GM12875 (cell line): Measurements from ENCODE around the gene TNXB.

ENCODE experiments used
- H3K4me3 ChIP-seq: one replicate; pipeline ENCODE4 v1.5.1; 2011; ENCODE audit warnings: low read depth, low read length, control low read depth
- CTCF ChIP-seq: IDR thresholded peaks from 2 replicates; pipeline ENCODE4 v1.5.1; 2011; ENCODE audit warnings: low read depth, mild to moderate bottlenecking, control low read depth, inconsistent platforms, low read length, moderate library complexity, borderline replicate concordance; ENCODE audit not compliant: insufficient read depth

The TNXB gene

GRCh38 chr6:32083812-32084768, 25.0 kb downstream of the TNXB start:
- TF ChIP-seq CTCF, result no peak
- H3K4me3 ChIP-seq, result no peak overlapping the region

DNA sequence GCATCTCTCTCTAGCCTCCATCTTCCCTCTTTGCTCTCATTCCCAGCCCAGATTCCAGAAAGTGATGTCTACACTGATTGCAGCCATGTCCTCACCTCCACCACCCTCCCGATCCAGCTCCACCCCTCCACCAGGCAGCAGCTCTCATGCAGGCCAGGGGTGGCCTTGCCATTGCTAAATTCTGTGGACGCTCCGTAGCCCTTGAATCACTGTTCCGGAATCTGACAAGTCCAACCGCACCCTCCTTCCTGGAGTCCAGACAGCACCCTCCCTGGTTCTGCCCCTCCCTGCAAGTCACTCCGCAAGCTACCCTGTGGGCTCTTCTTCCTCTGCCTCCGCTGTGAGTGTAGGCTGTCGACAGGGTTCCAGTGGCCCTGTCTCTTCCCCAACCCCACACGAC, 26.2 kb downstream of the TNXB start:
- TF ChIP-seq CTCF, result no peak
- no peak overlapping the region for H3K4me3 ChIP-seq

GRCh38 chr6:32082478-32082877, 26.7 kb downstream of the TNXB start:
- no peak overlapping the region for H3K4me3 ChIP-seq
- TF ChIP-seq CTCF, result no peak

GRCh38 chr6:32081168-32081990, 27.8 kb downstream of the TNXB start:
- no peak overlapping the region for H3K4me3 ChIP-seq
- TF ChIP-seq CTCF, result no peak

DNA sequence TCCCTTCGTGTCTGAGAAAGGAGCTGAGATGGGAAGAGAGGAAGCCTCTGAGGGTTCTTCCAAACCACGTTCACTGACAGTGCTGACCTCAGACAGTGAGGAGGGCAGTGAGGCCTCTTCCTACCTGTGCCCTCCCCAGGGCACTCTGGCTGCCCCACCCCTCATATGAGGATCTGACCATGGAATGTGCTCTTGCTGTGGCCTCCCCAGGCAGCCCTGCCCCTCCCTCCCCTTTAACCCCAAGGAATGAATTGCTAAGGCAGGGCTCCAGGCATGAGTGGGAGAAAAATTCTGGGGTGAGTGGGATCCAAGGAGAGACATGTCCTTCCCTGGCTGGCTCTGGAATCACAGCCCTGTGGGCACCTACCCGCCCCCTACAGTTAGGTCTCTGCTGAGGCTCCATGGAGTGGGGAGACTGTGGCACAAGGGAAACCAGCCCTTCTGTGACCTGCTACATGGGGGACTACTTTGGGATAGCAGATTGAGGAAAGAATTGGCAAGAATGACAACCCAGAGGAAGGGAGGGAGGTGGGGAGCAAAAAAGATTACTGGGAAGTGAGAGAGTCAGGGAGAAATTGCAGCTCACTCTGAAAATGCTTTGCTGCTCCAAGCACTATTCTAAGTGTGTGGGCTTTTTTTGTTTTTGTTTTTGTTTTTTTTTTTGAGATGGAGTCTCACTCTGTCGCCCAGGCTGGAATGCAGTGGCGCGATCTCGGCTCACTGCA, 29.4 kb downstream of the TNXB start:
- H3K4me3 ChIP-seq, result no peak overlapping the region
- TF ChIP-seq CTCF, result no peak

DNA sequence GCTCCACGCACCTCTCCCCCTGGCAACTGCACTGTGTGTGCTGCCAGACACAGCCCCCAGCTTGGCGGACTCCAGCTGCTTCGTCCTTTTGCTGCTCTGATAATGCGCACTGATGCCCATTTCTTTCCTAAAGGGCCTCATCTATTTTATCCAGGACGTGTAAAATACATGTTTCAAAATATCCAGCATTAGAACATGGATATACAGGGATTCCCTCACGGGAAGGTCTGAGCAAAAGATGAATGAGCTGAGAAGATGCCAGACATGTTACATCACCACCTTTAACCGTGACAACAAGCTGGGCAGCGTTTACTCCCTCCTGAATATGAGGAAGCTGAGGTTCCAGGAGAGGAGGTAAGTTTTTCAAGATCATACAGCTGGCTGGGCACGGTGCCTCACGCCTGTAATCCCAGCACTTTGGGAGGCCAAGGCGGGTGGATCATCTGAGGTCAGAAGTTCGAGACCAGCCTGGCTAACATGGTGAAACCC, 32.8 kb downstream of the TNXB start:
- TF ChIP-seq CTCF, result no peak
- H3K4me3 ChIP-seq, result no peak overlapping the region
